GM18499 (cell line): ENCODE data around the gene PTGIR.

Experiments
- ATAC-seq: cut with Tn5 transposase; IDR thresholded peaks from one replicate; pipeline ENCODE4 v1.9.1; 2021; ENCODE audit warnings: moderate number of reproducible peaks; ENCODE audit not compliant: insufficient read depth, unreplicated experiment

Gene PTGIR

DNA sequence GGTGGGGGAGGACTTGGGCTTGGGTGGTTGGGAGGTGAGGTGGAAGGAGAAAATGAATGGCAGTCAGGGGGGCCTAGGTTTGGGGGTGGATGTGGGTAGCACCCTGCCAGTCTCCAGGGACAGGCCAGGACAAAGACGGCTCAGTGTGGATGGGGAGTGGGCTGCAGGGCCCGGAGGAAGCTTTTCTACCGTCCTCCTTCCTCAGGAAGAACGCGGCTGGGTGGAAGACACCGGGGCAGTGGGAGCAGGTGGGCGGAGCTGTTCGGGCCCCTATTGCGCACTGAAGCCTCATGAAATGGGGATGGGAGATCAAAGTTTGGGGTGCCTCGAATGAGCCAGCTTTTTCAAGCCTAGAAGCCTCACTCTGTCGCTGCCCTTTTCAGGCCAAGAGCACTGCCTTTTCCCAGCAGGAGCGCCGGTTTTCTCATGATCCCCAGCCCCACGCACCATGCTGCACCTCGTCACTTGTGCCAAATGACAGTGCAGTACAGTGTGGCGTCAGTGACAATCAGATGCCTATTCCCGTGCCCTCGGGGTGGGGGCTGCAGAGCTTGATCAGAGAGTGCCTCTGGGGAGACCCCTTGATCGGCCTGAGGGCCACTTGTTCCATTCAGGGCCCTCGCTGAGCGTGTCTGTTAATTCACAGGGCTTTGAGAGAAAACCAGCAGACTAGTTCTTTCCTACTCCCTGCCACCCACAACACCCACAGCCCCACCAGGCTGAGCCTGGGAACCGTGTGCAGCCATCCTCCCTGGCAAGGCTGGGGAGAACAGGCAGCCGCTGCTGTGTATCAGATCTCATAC is 22.3 kb downstream of the PTGIR start:
- ATAC-seq, result no peak

DNA sequence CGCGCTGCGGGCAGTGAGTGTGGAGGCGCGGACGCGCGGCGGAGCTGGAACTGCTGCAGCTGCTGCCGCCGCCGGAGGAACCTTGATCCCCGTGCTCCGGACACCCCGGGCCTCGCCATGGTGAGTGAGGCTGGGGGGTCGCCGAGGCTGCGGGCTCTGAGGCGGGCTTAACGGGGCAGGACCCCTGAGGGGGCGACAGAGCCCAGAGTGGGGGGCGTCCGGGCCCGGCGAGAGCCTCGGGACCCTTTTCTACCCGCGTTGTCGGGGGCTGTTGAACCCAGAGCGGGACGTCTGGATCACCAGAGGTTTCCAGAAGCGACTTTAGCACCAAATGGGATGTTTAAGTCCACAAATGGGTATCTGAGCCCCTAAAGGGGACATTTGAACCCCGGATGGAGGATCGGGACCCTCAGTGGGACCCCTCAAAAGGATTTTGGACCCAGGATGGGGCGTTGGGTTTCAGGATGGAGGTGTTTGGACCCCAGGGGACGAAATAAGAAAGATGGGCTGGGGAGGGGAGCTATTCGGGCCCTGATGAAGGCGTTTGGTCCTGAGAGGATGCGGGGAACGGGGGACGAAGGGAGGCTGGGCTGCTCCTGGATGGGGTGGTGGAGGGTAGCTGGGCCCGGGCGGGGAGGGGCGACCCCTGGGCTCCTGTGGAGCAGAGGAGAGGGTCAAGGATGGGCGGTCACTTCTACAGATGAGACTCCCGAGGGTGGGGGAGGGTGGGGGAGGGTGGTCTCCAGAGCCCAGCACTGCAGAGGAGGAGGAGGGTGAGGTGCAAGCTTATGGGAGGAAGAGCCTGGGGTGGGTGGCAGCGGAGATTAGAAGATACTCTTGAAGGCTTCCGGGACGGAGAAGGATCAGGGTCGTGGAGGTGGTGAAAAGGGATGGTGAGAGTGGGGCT is 23.3 kb downstream of the PTGIR start, which contains the start of gene CALM3:
Gene CALM3, plus strand, starts transcription at position 13 of the 907 bp plus-strand sequence. Its CDS starts 105 bp downstream, at position 118.
- no peak for ATAC-seq

DNA sequence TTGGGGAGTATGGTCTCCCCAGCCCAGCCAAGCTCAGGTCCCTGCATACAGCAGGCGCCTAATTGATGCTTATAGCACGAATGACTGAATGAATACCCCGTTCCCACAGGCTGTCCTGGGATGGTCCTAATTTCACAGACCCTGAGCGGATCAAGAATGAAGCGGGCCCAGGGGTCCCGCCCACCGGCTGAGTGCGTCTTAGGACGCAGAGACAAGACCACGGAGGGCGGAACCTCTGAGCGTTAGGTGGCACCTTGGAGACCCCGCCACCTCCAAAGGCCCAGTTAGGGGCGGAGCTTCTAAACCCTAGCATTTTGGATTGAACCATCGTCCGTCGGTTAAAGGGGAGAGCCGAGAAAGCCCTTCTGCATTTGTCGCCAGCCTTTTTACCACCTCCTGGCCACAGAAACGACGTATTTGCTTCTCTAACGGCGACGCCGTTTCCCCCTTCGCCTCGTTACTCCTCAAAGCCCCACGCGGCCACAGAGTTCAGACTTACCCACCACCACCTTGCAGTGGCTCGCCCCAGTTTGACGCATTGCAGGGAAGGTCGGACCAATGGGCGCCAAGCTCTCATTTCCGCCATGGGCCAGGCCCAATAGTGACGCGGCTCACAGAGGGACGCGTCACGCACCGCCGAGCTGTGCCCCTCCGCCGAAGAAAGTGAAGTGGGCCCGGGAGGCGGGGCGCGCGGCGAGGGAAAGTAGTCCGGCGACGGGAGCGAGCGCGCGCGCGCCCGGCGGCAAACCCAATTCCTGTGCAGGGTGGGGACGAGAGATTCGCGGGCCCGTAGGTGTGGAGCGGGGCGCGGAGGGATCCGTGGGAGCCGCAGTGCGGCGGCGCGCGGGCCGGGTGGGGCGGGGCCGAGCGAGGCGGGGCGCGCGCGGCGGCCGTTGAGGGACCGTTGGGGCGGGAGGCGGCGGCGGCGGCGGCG is 24.2 kb downstream of the PTGIR start:
- peak; percentile 60 for ATAC-seq

DNA sequence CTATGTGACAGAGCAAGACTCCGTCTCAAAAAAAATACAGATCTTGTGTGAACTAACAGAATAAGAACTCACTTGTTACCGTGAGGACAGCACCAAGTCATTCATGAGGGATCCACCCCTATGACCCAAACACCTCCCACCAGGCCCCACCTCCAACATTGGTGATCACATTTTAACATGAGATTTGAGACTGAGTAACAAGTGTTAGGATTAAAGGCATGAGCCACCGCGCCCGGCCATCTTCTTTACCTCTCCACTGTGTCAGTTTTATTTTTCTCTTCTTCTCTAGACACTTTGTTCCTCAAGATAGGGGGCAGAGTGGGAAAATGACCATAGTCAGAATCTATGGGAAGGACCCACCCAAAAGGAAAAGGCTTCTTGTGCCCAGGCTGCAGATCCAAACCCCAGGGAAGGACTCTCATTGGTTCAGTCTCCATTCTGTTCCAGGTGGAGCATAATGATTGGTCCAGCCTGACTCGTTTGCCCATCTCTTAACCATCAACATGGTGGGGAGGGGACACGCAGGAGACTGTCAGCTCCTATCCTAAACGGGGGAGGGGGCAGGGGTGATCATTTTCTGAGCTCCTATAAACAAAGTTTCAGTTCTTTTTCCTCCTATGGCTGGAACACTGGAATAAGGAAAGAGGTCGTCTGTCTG is 25.0 kb downstream of the PTGIR start:
- ATAC-seq, result no peak

DNA sequence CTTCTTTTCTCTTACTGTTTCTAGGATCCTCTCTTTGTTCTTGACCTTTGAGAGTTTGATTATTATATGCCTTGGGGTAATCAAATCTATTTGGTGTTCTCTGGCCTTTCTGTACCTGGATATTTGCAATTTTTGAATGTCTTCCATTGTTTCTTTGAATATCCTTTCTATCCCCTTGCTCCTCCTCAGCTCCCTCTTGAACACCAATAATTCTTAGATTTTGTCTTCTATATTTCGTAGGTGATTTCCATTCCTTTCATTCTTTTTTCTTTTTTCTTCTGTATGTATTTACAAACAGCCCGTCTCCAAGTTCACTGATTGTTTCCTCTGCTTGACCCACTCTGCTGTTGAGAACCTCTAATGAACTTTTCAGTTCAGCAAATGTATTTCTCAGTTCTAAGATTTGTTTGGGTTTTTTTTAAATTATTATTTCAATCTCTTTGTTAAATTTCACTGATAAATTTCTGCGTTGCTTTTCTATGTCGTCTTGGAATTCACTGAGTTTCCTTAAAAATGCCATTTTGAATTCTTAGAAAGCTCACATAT is 26.4 kb downstream of the PTGIR start:
- no peak for ATAC-seq

DNA sequence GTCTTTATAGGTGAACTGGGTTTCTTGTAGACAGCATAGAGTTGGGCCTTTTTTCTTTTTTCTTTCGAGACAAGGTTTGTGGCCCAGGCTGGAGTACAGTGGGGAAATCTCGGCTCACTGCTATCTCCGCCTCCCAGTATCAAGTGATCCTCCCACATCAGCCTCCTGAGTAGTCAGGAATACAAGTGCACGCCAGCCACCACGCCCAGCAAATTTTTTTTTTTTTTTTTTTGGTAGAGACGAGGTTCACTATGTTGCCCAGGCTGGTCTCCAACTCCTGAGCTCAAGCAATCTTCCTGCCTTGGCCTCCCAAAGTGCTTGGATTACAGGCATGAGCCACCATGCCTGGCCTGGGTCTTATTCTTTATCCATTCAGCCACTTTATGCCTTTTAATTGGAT is 28.9 kb downstream of the PTGIR start:
- no peak for ATAC-seq

DNA sequence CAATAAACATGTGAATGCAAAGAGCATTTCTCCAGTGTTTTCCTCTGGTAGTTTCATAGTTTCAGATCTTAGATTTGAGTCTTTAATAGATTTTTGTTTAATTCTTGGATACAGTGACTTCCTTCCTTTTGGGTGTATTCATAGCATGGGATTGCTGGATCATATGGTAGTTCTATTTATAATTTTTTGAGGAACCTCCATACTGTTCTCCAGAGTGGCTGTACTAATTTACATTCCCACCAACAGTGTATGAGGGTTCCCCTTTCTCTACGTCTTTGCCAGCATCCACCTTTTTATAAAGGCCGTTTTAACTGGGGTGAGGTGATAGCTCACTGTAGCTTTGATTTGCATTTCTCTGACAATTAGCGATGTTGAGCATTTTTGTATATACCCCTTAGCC is 33.0 kb downstream of the PTGIR start:
- ATAC-seq, result no peak

DNA sequence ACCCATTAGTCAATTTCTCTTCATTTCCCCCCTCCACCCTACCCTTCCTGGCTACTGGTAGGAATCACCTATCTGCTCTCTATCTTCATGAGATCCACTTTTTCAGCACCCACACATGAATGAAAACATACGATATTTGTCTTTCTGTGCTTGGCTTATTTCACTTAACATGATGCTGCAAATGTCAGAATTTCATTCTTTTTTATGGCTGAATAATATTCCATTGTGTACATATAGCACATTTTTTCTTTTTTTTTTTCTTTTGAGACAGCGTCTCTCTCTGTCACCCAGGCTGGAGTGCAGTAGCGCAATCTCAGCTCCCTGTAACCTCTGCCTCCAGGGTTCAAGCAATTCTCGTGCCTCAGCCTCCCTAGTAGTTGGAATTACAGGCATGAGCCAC is 33.6 kb downstream of the PTGIR start:
- ATAC-seq, result no peak

DNA sequence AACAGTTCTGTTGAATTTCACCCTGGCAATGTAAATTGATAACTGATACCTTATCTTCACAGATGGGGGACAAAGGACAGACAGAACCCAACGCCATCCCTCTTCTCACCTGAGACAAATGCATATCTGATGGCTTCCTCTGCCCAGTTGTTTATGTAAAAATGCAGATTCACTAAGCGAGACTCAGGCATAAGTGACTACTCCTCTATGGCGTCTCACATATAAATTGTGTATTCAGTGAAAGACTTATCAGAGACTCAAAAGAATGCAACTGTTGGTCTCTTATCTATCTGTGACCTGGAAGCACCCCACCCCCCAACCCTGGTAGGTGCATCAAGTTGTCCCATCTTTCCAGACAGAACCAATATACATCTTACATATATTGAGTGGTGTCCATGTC is 37.0 kb downstream of the PTGIR start:
- no peak for ATAC-seq

DNA sequence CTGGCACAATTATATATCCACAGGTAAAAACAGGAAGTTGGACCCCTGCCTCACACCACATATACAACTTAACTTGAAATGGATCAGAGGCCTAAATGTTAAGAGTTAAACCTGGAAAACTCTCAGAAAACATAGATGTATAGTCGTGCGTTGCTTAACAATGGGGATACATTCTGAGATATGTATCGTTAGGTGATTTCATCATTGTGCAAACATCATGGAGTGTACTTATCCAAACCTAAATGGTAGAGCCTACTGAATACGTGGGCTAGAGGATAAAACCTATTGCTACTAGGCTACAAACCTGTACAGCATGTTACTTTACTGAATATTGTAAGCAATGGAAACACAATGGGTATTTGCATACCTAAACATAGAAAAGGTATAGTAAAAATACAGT is 38.6 kb downstream of the PTGIR start:
- no peak for ATAC-seq

DNA sequence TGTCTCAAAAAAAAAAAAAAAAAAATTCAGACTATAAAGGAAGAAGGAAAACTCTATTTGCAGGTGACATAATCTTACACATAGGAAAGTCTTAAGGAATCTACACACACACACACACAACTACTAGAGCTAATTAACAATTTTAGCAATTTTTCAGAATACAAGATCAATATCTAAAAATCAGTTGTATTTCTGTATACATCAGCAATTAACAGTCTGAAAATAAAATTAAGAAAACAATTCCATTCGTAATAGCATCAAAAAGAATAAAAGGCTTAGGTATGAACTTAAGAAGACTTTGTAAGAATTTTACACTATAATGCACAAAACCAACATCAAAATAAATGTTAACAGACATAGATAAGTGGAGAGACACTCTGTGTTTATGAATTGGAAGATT is 39.4 kb downstream of the PTGIR start:
- no peak for ATAC-seq

DNA sequence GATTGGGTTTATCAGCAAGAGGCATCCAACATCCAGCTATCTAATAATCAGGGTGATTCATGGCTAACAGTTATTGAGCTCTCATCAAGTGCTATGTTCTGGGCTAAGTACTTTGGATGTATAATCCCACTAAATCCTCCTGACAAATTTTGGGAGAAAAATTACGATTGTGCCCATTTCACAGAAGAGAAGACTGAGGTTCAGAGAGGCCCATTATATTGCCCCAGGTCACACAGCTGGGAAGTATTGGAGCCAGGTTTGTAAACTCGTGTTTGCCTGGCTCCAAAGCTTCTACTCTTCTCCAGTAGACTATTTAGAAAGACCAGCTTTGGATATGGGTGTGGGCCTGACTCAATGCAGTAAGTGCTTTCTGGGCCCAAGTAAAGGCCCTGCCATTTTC is 44.6 kb downstream of the PTGIR start:
- no peak for ATAC-seq

DNA sequence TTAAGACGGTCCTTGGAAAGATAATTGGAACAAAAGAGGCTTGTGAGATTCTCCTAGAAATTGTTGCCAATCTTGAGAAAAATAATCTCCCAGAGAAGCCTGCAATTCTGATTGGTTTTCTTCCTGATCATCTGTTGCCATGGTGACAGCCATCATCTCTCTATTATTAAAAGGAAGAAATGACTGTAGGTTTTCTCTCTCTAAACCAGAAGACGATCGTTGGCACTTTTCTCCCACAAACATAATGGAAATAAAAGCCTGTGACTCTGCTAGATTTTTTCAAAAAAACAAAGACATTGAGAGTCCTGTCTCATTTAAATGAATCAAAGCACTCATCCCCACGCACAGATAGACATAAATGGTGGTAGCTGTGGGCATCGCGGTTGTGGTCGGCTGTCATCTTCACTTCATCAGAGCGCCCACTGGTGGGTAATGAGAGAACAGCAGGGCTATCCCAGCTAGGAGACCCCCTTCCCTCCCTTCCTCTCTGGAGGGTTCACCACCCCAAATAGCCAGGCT is 45.5 kb downstream of the PTGIR start:
- no peak for ATAC-seq

DNA sequence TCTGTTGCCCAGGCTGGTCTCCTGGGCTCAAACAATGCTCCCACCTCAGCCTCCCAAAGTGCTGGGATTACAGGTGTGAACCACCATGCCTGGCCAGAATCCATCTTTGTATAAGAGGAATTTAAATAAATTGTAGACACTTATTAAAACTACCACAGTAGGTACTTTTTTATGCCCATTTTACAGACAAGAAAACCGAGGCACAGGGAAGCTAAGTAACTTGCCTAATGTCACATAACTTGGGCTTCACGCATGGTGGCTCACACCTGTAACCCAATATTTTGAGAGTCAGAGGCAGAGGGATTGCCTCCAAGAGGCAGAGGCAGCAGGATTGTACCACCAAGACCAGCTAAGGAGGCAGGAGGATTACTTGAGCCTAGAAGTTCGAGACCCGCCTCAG is 46.4 kb downstream of the PTGIR start:
- no peak for ATAC-seq

DNA sequence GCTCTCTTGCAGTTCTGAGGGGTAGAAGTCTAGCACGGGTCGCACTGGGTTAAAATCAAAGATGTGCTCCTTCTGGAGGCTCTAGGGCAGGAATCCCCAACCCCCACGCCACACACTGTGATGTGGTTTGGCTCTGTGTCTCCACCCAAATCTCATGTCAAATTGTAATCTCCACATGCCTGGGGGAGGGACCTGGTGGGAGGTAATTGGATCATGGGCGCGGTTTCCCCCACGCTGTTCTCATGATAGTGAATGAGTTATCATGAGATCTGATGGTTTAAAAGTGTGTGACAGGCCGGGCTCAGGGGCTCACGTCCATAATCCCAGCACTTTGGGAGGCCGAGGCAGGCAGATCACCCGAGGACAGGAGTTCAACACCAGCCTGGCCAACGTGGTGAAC is 50.4 kb downstream of the PTGIR start:
- ATAC-seq, result no peak

DNA sequence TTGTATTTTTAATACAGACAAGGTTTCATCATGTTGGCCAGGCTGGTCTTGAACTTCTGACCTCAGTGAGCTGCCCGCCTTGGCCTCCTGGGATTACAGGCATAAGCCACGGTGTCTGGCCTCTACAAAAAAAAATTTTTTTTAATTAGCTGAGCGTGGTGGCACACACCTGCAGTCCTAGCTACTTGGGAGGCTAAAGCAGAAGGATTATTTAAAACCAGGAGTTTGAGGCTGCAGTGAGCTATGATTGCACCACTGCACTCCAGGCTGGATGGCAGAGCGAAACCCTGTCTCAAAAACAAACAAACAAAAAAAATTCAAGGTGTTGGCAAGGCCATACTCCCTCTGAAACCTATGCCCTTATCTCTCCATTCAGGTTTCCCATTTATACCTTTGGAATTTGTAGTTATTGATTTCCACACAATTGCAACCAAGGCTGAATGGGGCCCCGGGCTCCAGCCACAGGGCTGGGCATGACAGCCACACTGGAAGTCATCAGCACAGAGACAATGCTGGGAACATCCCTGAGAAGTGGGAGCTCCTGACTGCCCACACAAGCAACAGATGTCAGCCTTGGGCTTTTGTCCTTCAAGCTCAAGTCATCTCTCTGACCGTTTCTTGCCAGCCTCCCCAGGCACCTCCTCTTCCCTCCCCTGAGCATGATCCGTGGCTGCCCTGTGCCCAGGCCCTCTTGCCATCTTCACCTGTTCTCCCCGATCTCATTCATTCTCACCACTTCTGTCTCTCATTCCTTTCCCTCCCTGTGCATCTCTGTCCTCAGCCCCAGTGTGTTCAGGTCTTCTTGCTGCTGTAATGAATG is 51.0 kb downstream of the PTGIR start:
- no peak for ATAC-seq

DNA sequence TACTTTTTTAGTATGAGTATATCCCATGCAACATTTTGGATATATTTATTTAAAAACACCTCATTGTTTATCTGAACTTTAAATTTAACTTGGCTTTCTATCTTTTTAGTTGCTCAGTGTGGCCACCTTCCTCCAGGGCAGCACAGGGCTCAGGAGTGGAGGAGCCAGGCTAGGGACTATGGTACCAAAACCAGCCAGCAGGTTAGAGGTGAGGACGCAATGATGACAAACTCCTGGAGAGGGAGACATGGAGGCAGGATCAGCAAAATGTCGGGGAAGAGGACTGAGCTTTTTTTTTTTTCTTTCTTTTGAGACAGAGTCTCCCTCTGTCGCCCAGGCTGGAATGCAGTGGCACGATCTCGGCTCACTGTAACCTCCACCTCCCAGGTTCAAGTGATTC is 53.4 kb downstream of the PTGIR start:
- ATAC-seq, result no peak
